Vagina (tissue), 2 donors: ENCODE data around the gene CACYBP.

ENCODE experiments used
- POLR2AphosphoS5 ChIP-seq, 2 donors: sonication (generic); formaldehyde crosslinking; IDR thresholded peaks; one replicate each; pipeline ENCODE4 v1.9.0; 2017; ENCODE audit warnings: antibody characterized with exemption in 2 of 2, mild to moderate bottlenecking in 2 of 2, low read depth in 1 of 2; ENCODE audit not compliant: insufficient read depth in 1 of 2
- TF ChIP-seq, protein P1 (sequence below), 3 experiments: fragments of 450-650 bp in 2 of 3; fragments of 200-600 bp in 1 of 3; sonication (generic) in 1 of 3; IDR thresholded peaks; one replicate each; pipeline ENCODE4 v1.5.1; 2017 to 2019; ENCODE audit warnings: antibody characterized with exemption in 3 of 3, mild to moderate bottlenecking in 2 of 3, moderate library complexity in 2 of 3

- TF ChIP-seq, protein P1, sequence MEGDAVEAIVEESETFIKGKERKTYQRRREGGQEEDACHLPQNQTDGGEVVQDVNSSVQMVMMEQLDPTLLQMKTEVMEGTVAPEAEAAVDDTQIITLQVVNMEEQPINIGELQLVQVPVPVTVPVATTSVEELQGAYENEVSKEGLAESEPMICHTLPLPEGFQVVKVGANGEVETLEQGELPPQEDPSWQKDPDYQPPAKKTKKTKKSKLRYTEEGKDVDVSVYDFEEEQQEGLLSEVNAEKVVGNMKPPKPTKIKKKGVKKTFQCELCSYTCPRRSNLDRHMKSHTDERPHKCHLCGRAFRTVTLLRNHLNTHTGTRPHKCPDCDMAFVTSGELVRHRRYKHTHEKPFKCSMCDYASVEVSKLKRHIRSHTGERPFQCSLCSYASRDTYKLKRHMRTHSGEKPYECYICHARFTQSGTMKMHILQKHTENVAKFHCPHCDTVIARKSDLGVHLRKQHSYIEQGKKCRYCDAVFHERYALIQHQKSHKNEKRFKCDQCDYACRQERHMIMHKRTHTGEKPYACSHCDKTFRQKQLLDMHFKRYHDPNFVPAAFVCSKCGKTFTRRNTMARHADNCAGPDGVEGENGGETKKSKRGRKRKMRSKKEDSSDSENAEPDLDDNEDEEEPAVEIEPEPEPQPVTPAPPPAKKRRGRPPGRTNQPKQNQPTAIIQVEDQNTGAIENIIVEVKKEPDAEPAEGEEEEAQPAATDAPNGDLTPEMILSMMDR (IDR thresholded peaks at IDR 0.05) = no peak
- TF ChIP-seq POLR2AphosphoS5 (IDR thresholded peaks at IDR 0.05; ENCODE audit: insufficient read depth in 1 of 2, low read depth in 1 of 2) = no peak
These were observed 13.7 kb downstream of the CACYBP start for GRCh38 chr1:175013445-175013844.
